HEK293 (cell line): ENCODE measurements around the gene PRKAG2.

Experiments
- BCL6B ChIP-seq: fragments of 450-650 bp; formaldehyde crosslinking; IDR thresholded peaks from 2 replicates; pipeline ENCODE4 v1.5.1; 2017; ENCODE audit warnings: missing biosample characterization, missing genetic modification characterization
- GLI2 ChIP-seq: fragments of 450-650 bp; formaldehyde crosslinking; IDR thresholded peaks from 2 replicates; pipeline ENCODE4; 2017; ENCODE audit warnings: missing biosample characterization, missing genetic modification characterization, low read depth, borderline replicate concordance
- HIC1 ChIP-seq: fragments of 450-650 bp; formaldehyde crosslinking; IDR thresholded peaks from 2 replicates; pipeline ENCODE4 v1.5.1; 2016; ENCODE audit warnings: missing biosample characterization, missing genetic modification characterization
- KLF8 ChIP-seq: fragments of 450-650 bp; formaldehyde crosslinking; IDR thresholded peaks from 2 replicates; pipeline ENCODE4 v1.5.1; 2016; ENCODE audit warnings: missing biosample characterization, missing genetic modification characterization
- OSR2 ChIP-seq: fragments of 450-650 bp; formaldehyde crosslinking; IDR thresholded peaks from 2 replicates; pipeline ENCODE4 v1.5.1; 2016; ENCODE audit warnings: missing biosample characterization, missing genetic modification characterization
- OVOL3 ChIP-seq: fragments of 450-650 bp; formaldehyde crosslinking; IDR thresholded peaks from 2 replicates; pipeline ENCODE4 v1.5.1; 2016; ENCODE audit warnings: missing biosample characterization, missing genetic modification characterization
- PATZ1 ChIP-seq: fragments of 450-650 bp; formaldehyde crosslinking; IDR thresholded peaks from 2 replicates; pipeline ENCODE4 v1.5.1; 2016; ENCODE audit warnings: missing biosample characterization, missing genetic modification characterization
- PRDM4 ChIP-seq: fragments of 450-650 bp; formaldehyde crosslinking; IDR thresholded peaks from 2 replicates; pipeline ENCODE4 v1.5.1; 2017; ENCODE audit warnings: missing biosample characterization, missing genetic modification characterization
- TCF7L2 ChIP-seq: IDR thresholded peaks from 2 replicates; pipeline ENCODE4 v1.6.1; 2011; ENCODE audit warnings: low read depth, mild to moderate bottlenecking, inconsistent platforms, low read length, moderate library complexity, borderline replicate concordance
- ZBTB8A ChIP-seq: fragments of 450-650 bp; formaldehyde crosslinking; IDR thresholded peaks from 2 replicates; pipeline ENCODE4 v1.5.1; 2016; ENCODE audit warnings: missing biosample characterization, missing genetic modification characterization
- ZIC2 ChIP-seq: fragments of 450-650 bp; formaldehyde crosslinking; IDR thresholded peaks from 2 replicates; pipeline ENCODE4 v1.5.1; 2016; ENCODE audit warnings: missing biosample characterization, missing genetic modification characterization
- ZNF248 ChIP-seq: fragments of 450-650 bp; formaldehyde crosslinking; IDR thresholded peaks from 2 replicates; pipeline ENCODE4 v1.5.1; 2017; ENCODE audit warnings: missing biosample characterization, missing genetic modification characterization
- ZNF26 ChIP-seq: fragments of 450-650 bp; formaldehyde crosslinking; IDR thresholded peaks from 2 replicates; pipeline ENCODE4 v1.5.1; 2016; ENCODE audit warnings: missing biosample characterization, missing genetic modification characterization
- ZNF266 ChIP-seq: fragments of 450-650 bp; formaldehyde crosslinking; IDR thresholded peaks from 2 replicates; pipeline ENCODE4 v1.5.1; 2016; ENCODE audit warnings: missing biosample characterization, missing genetic modification characterization, low read depth
- ZNF335 ChIP-seq: fragments of 450-650 bp; formaldehyde crosslinking; conservative IDR thresholded peaks from 2 replicates; pipeline ENCODE4 v1.5.1; 2016; ENCODE audit warnings: missing biosample characterization, missing genetic modification characterization
- ZNF433 ChIP-seq: fragments of 450-650 bp; formaldehyde crosslinking; IDR thresholded peaks from 2 replicates; pipeline ENCODE4 v1.5.1; 2016; ENCODE audit warnings: missing biosample characterization, missing genetic modification characterization, low read depth
- ZNF529 ChIP-seq: fragments of 450-650 bp; formaldehyde crosslinking; IDR thresholded peaks from 2 replicates; pipeline ENCODE4 v1.5.1; 2017; ENCODE audit warnings: missing genetic modification characterization, missing biosample characterization; ENCODE audit not compliant: insufficient replicate concordance
- ZNF560 ChIP-seq: fragments of 450-650 bp; formaldehyde crosslinking; IDR thresholded peaks from 2 replicates; pipeline ENCODE4 v1.5.1; 2017; ENCODE audit warnings: missing biosample characterization, missing genetic modification characterization, borderline replicate concordance
- ZNF585B ChIP-seq: fragments of 450-650 bp; formaldehyde crosslinking; IDR thresholded peaks from 2 replicates; pipeline ENCODE4 v1.5.1; 2016; ENCODE audit warnings: missing biosample characterization, missing genetic modification characterization
- ZNF777 ChIP-seq: fragments of 450-650 bp; formaldehyde crosslinking; IDR thresholded peaks from 2 replicates; pipeline ENCODE4 v1.5.1; 2017; ENCODE audit warnings: missing biosample characterization, missing genetic modification characterization, borderline replicate concordance
- ZSCAN23 ChIP-seq: fragments of 450-650 bp; formaldehyde crosslinking; IDR thresholded peaks from 2 replicates; pipeline ENCODE4 v1.5.1; 2016; ENCODE audit warnings: missing biosample characterization, missing genetic modification characterization
- ZSCAN30 ChIP-seq: fragments of 450-650 bp; IDR thresholded peaks from 2 replicates; pipeline ENCODE4 v1.5.1; 2018; ENCODE audit warnings: missing biosample characterization, mild to moderate bottlenecking, missing genetic modification characterization, moderate library complexity
- TF ChIP-seq, protein P1 (sequence below): fragments of 450-650 bp; formaldehyde crosslinking; IDR thresholded peaks from 2 replicates; pipeline ENCODE4 v1.5.0; 2017; ENCODE audit warnings: missing biosample characterization, missing genetic modification characterization, borderline replicate concordance
- TF ChIP-seq, protein P2 (sequence below): fragments of 450-650 bp; formaldehyde crosslinking; IDR thresholded peaks from 2 replicates; pipeline ENCODE4 v1.5.1; 2016; ENCODE audit warnings: missing biosample characterization, missing genetic modification characterization

Gene PRKAG2

DNA sequence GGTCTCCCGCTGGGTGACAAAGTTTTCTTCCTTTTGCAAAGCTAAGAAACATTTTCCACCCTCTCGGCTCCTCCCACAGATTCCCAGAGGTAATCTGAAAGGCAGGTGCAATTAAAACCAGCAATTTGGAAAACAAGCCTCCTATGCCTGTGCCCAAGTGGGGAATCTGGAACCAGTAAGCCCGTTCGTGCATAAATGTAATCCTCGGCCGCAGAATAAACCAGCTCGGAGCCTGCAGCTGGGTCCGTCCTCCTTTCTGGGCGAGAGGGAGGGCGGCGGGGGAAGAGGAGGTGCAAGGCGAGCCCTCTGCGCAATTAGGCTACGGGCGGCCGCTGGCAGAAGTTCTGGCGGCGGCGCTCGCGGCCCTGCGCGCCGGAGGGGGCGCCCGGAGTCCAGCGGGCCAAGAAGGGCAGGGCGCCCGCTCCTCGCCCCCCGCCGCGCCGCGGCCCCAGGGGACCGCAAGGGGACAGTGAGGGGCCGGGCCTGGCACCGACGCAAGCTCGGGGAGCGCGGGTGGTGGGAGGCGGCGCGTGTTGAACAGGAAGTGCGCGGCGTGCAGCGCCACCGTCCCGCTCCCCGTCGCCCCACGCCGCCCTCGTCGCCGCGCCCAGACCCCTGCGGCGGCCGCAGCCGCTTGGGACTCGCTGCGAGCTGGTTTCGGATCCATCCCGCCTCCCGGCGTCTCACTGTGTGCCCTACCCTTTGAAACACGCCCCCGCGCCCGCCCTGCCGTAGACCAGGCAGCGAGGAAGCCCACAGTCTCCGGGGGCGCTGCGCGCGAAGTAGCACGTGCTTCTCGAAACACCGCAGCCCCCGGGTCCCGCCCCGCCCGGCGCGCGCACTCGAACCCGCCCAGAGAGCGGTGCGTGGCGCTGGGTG lies at the start of gene PRKAG2 (continued):
- TF ChIP-seq HIC1 (tag by site-specific recombination): no peak
- TF ChIP-seq ZSCAN30 (tag by site-specific recombination): peak; percentile 79
- TF ChIP-seq ZNF266 (tag by site-specific recombination): 0 out of 2 replicates have a peak, but pooled peaks have one; percentile 21
- peak; percentile 79 for TF ChIP-seq ZIC2 (tag by site-specific recombination)
- no peak for TF ChIP-seq ZSCAN23 (tag by site-specific recombination)
- peak; percentile 51; the same call in 1 of the 2 replicates for TF ChIP-seq TCF7L2
- no peak for TF ChIP-seq OVOL3
- peak; percentile 48; the same call in 1 of the 2 replicates for TF ChIP-seq KLF8 (tag by site-specific recombination)
- TF ChIP-seq ZNF529 (tag by site-specific recombination): no peak
- peak; percentile 82 for TF ChIP-seq ZNF335
- TF ChIP-seq BCL6B (tag by site-specific recombination): no peak
- TF ChIP-seq ZNF777 (tag by site-specific recombination): no peak; the same call in 1 of the 2 replicates
- TF ChIP-seq PATZ1 (tag by site-specific recombination): peak; percentile 59; the same call in 1 of the 2 replicates
- TF ChIP-seq, protein P1, sequence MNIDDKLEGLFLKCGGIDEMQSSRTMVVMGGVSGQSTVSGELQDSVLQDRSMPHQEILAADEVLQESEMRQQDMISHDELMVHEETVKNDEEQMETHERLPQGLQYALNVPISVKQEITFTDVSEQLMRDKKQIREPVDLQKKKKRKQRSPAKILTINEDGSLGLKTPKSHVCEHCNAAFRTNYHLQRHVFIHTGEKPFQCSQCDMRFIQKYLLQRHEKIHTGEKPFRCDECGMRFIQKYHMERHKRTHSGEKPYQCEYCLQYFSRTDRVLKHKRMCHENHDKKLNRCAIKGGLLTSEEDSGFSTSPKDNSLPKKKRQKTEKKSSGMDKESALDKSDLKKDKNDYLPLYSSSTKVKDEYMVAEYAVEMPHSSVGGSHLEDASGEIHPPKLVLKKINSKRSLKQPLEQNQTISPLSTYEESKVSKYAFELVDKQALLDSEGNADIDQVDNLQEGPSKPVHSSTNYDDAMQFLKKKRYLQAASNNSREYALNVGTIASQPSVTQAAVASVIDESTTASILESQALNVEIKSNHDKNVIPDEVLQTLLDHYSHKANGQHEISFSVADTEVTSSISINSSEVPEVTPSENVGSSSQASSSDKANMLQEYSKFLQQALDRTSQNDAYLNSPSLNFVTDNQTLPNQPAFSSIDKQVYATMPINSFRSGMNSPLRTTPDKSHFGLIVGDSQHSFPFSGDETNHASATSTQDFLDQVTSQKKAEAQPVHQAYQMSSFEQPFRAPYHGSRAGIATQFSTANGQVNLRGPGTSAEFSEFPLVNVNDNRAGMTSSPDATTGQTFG (tag by site-specific recombination): no peak
- TF ChIP-seq, protein P2, sequence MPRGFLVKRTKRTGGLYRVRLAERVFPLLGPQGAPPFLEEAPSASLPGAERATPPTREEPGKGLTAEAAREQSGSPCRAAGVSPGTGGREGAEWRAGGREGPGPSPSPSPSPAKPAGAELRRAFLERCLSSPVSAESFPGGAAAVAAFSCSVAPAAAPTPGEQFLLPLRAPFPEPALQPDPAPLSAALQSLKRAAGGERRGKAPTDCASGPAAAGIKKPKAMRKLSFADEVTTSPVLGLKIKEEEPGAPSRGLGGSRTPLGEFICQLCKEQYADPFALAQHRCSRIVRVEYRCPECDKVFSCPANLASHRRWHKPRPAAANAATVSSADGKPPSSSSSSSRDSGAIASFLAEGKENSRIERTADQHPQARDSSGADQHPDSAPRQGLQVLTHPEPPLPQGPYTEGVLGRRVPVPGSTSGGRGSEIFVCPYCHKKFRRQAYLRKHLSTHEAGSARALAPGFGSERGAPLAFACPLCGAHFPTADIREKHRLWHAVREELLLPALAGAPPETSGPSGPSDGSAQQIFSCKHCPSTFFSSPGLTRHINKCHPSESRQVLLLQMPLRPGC (tag by site-specific recombination): no peak
- TF ChIP-seq ZNF585B (tag by site-specific recombination): no peak
- no peak; the same call in 1 of the 2 replicates for TF ChIP-seq PRDM4 (tag by site-specific recombination)
- TF ChIP-seq ZNF433: no peak
- TF ChIP-seq ZNF248 (tag by site-specific recombination): no peak
- TF ChIP-seq ZNF26: no peak
- TF ChIP-seq OSR2 (tag by site-specific recombination): 0 out of 2 replicates have a peak, but pooled peaks have one; percentile 6
- TF ChIP-seq ZNF560 (tag by site-specific recombination): no peak
- TF ChIP-seq ZBTB8A: peak; percentile 89
- no peak for TF ChIP-seq GLI2 (tag by site-specific recombination)
